HepG2 (cell line): ENCODE measurements around the gene TP73. TPM values are rescaled to one million over a fixed set of nuclear protein-coding genes. Genes with fewer than 3 reads are reported as not detected.

Experiments
- CEBPZ ChIP-seq: IDR thresholded peaks from 2 replicates; pipeline ENCODE4 v1.6.1; 2012; ENCODE audit warnings: low read length, improper control_type of control experiment
- EZH2 ChIP-seq: conservative IDR thresholded peaks from 2 replicates; pipeline ENCODE4 v1.6.1; 2012; ENCODE audit warnings: mild to moderate bottlenecking, low read depth, low read length, moderate library complexity
- GATA4 ChIP-seq: sonication (generic); IDR thresholded peaks from 2 replicates; pipeline ENCODE4 v1.6.1; 2016; ENCODE audit warnings: antibody characterized with exemption, low read depth, borderline replicate concordance
- PPARG ChIP-seq: conservative IDR thresholded peaks from 2 replicates; pipeline ENCODE4 v1.6.1; 2016; ENCODE audit warnings: missing biosample characterization, missing genetic modification reagents
- SOX13 ChIP-seq, 3 experiments: fragments of 450-650 bp in 1 of 3; sonication (generic) in 1 of 3; formaldehyde crosslinking in 1 of 3; IDR thresholded peaks in 2 of 3; conservative IDR thresholded peaks in 1 of 3; 2 replicates each; pipeline versions ENCODE4 v1.5.0 to v1.6.1; 2016 to 2020; ENCODE audit warnings: antibody characterized with exemption in 1 of 3, mild to moderate bottlenecking in 1 of 3, missing compliant biosample characterization in 1 of 3, missing genetic modification reagents in 1 of 3, moderate library complexity in 1 of 3
- TP53 ChIP-seq: sonication (generic); formaldehyde crosslinking; conservative IDR thresholded peaks from 2 replicates; pipeline ENCODE4 v1.4.0; 2020; ENCODE audit warnings: missing genetic modification reagents
- TRIM24 ChIP-seq: sonication (generic); formaldehyde crosslinking; IDR thresholded peaks from 2 replicates; pipeline ENCODE4 v1.8.0; 2022; ENCODE audit warnings: mild to moderate bottlenecking, missing genetic modification reagents
- TSC22D2 ChIP-seq: sonication (generic); formaldehyde crosslinking; IDR thresholded peaks from 2 replicates; pipeline ENCODE4 v1.5.1; 2020; ENCODE audit warnings: missing genetic modification reagents, mild to moderate bottlenecking, borderline replicate concordance
- ZBED4 ChIP-seq: sonication (generic); formaldehyde crosslinking; IDR thresholded peaks from 2 replicates; pipeline ENCODE4 v1.4.0; 2020; ENCODE audit warnings: missing genetic modification reagents, borderline replicate concordance
- ZFY ChIP-seq: sonication (generic); formaldehyde crosslinking; IDR thresholded peaks from 2 replicates; pipeline ENCODE4 v1.4.0; 2020; ENCODE audit warnings: missing genetic modification reagents
- ZNF12 ChIP-seq: sonication (generic); formaldehyde crosslinking; IDR thresholded peaks from 2 replicates; pipeline ENCODE4 v1.5.0; 2020; ENCODE audit warnings: missing genetic modification reagents
- ZNF383 ChIP-seq: sonication (generic); formaldehyde crosslinking; IDR thresholded peaks from 2 replicates; pipeline ENCODE4 v1.4.0; 2020; ENCODE audit warnings: missing genetic modification reagents, mild to moderate bottlenecking, borderline replicate concordance
- ZNF788 ChIP-seq: sonication (generic); formaldehyde crosslinking; IDR thresholded peaks from 2 replicates; pipeline ENCODE4 v1.5.0; 2020; ENCODE audit warnings: mild to moderate bottlenecking, missing genetic modification reagents, borderline replicate concordance
- polyA plus RNA-seq, 8 experiments: library from polyadenylated mRNA; depleted of rRNA in 3 of 8; stranded (reverse) in 7 of 8; unstranded in 1 of 8; fragments of >200 nt; fragmentation: Illumina TruSeq in 4 of 8; extraction: Trizol in 4 of 8; gene quantifications; 2 replicates each; pipeline versions ENCODE4 v1.2.1 to v1.2.3, GENCODE V29; 2011 to 2016; ENCODE audit warnings: low read depth in 4 of 8, missing spikeins in 1 of 8, mixed read lengths in 1 of 8; ENCODE audit not compliant: insufficient read depth in 1 of 8
- total RNA-seq, 5 experiments: library from RNA; depleted of rRNA; stranded (reverse); fragments of >200 nt; fragmentation: Illumina TruSeq; extraction: Trizol; gene quantifications; 2 replicates each; pipeline ENCODE4 v1.2.3, GENCODE V29; 2016; ENCODE audit warnings: low read depth in 1 of 5
- TF ChIP-seq, protein P1 (sequence below): sonication (generic); formaldehyde crosslinking; IDR thresholded peaks from 2 replicates; pipeline ENCODE4 v1.5.0; 2020; ENCODE audit warnings: mild to moderate bottlenecking, missing genetic modification reagents
- TF ChIP-seq, protein P2 (sequence below): sonication (generic); formaldehyde crosslinking; IDR thresholded peaks from 2 replicates; pipeline ENCODE4 v1.5.0; 2020; ENCODE audit warnings: missing genetic modification reagents

The TP73 gene
- total and polyA plus RNA-seq, 2 of the 13 experiments (the other 11 are each of a cell fraction or from before 2014, with no cell fraction given) = 0.49 to 1.1 TPM

- TF ChIP-seq, protein P1, sequence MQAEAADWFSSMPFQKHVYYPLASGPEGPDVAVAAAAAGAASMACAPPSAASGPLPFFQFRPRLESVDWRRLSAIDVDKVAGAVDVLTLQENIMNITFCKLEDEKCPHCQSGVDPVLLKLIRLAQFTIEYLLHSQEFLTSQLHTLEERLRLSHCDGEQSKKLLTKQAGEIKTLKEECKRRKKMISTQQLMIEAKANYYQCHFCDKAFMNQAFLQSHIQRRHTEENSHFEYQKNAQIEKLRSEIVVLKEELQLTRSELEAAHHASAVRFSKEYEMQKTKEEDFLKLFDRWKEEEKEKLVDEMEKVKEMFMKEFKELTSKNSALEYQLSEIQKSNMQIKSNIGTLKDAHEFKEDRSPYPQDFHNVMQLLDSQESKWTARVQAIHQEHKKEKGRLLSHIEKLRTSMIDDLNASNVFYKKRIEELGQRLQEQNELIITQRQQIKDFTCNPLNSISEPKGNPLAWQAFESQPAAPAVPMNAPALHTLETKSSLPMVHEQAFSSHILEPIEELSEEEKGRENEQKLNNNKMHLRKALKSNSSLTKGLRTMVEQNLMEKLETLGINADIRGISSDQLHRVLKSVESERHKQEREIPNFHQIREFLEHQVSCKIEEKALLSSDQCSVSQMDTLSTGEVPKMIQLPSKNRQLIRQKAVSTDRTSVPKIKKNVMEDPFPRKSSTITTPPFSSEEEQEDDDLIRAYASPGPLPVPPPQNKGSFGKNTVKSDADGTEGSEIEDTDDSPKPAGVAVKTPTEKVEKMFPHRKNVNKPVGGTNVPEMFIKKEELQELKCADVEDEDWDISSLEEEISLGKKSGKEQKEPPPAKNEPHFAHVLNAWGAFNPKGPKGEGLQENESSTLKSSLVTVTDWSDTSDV (CRISPR knock-in tag) = 0 out of 2 replicates have a peak, but pooled peaks have one; percentile 21
- peak; percentile 73 for TF ChIP-seq PPARG (CRISPR knock-in tag)
- no peak for TF ChIP-seq TP53 (CRISPR knock-in tag)
- no peak for TF ChIP-seq ZBED4 (CRISPR knock-in tag)
- peak; percentile 94; the same call in 1 of the 2 replicates for TF ChIP-seq ZNF788 (CRISPR knock-in tag)
- TF ChIP-seq, protein P2, sequence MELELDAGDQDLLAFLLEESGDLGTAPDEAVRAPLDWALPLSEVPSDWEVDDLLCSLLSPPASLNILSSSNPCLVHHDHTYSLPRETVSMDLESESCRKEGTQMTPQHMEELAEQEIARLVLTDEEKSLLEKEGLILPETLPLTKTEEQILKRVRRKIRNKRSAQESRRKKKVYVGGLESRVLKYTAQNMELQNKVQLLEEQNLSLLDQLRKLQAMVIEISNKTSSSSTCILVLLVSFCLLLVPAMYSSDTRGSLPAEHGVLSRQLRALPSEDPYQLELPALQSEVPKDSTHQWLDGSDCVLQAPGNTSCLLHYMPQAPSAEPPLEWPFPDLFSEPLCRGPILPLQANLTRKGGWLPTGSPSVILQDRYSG (CRISPR knock-in tag) = peak; percentile 61; the same call in 1 of the 2 replicates
- TF ChIP-seq TRIM24 (CRISPR knock-in tag) = no peak
- no peak for TF ChIP-seq ZNF383 (CRISPR knock-in tag)
- no peak for TF ChIP-seq GATA4
- TF ChIP-seq TSC22D2 (CRISPR knock-in tag) = 0 out of 2 replicates have a peak, but pooled peaks have one; percentile 60
- TF ChIP-seq CEBPZ = no peak
- TF ChIP-seq EZH2 = no peak
- no peak for TF ChIP-seq SOX13 (IDR thresholded peaks at IDR 0.05)
- peak in 1 of 2 experiments; percentile 57; a peak in 1 of 4 replicates for TF ChIP-seq SOX13 (CRISPR knock-in tag; conservative IDR thresholded peaks at IDR 0.05 in 1 of 2, IDR thresholded peaks at IDR 0.05 in 1 of 2)
- peak; percentile 82 for TF ChIP-seq ZFY (CRISPR knock-in tag)
- no peak for TF ChIP-seq ZNF12 (CRISPR knock-in tag)
These were observed 16.4 kb downstream of the TP73 start (continued) for GRCh38 chr1:3668585-3669300.
